ENCODE data around the gene GPR15LG.

Gene GPR15LG

DNA sequence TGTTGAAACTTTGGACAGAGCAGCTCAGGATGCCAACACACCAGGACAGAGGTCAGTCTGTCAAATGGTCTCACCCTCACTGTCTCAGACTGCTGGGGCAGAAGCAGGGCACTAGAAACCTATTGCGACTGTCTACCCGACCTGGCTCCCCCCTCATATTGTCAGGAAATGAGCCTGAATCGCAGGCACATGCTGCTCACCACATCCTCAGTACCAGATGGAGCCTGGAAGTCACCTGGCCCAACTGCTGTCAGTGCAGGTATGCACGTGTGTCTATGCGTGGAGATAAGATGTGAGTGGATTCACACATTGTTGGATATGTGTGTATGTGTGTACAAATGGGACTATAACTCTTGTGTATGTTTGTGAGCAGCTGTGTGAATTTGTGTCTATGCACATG, 17.5 kb downstream of the GPR15LG start:
- H2AFZ ChIP-seq (ENCODE audit: low read depth, low read length, severe bottlenecking): no peak overlapping the region
- no peaks in the 10 kb centered on the region for H3K27me3 ChIP-seq (ENCODE audit: low read length)
- H3K4me2 ChIP-seq (ENCODE audit: low read depth, low read length, poor library complexity, severe bottlenecking): no peak overlapping the region
- H3K4me3 ChIP-seq (ENCODE audit: insufficient read depth, low read length, poor library complexity, severe bottlenecking): no peak overlapping the region
- no peaks in the 10 kb centered on the region for H3K79me2 ChIP-seq (ENCODE audit: insufficient read depth, low read length)
- TF ChIP-seq, protein P1, sequence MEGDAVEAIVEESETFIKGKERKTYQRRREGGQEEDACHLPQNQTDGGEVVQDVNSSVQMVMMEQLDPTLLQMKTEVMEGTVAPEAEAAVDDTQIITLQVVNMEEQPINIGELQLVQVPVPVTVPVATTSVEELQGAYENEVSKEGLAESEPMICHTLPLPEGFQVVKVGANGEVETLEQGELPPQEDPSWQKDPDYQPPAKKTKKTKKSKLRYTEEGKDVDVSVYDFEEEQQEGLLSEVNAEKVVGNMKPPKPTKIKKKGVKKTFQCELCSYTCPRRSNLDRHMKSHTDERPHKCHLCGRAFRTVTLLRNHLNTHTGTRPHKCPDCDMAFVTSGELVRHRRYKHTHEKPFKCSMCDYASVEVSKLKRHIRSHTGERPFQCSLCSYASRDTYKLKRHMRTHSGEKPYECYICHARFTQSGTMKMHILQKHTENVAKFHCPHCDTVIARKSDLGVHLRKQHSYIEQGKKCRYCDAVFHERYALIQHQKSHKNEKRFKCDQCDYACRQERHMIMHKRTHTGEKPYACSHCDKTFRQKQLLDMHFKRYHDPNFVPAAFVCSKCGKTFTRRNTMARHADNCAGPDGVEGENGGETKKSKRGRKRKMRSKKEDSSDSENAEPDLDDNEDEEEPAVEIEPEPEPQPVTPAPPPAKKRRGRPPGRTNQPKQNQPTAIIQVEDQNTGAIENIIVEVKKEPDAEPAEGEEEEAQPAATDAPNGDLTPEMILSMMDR (IDR thresholded peaks at IDR 0.05; ENCODE audit: insufficient read depth, low read length, poor library complexity, severe bottlenecking): no peak
- TF ChIP-seq EZH2phosphoT487 (conservative IDR thresholded peaks at IDR 0.05; ENCODE audit: low read length): no peak
- no peaks in the 10 kb centered on the region for H3K36me3 ChIP-seq (ENCODE audit: low read length)
- no peak overlapping the region for H3K9ac ChIP-seq (ENCODE audit: low read length)
- H3K9me3 ChIP-seq (ENCODE audit: insufficient read depth, low read length): no peaks in the 10 kb centered on the region
- H3K9me2 ChIP-seq (replicated peaks; ENCODE audit: insufficient read depth, low read length): no peaks in the 10 kb centered on the region
- no peaks in the 10 kb centered on the region for H4K20me1 ChIP-seq (ENCODE audit: low read depth, low read length)
- H3F3A ChIP-seq (ENCODE audit: insufficient read depth): no peaks in the 10 kb centered on the region
- H3K27ac ChIP-seq (ENCODE audit: low read depth, low read length): no peak overlapping the region

DNA sequence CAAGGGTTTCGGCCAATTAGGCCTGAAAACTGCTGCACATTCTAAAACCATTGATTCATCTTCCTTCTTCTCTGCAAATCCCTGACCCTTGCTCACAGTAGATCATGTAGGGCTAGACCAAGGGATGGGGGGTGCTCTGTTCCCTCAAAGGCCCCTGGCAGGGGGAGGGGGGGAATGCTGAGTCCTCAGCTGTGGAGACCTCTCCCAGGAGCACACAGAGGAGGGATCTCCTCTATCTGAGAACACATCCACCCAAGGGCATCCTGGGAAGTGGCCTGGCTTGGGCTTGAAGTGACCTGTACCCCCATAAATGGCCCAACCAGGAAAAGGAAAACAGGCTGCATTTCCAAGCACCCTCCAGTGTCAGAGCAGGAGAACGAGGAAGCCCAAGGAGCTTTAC, 19.7 kb downstream of the GPR15LG start:
- no peak overlapping the region for H3K4me3 ChIP-seq (ENCODE audit: insufficient read depth, low read length, poor library complexity, severe bottlenecking)
- no peaks in the 10 kb centered on the region for H3K36me3 ChIP-seq (ENCODE audit: low read length)
- no peaks in the 10 kb centered on the region for H3K9me2 ChIP-seq (replicated peaks; ENCODE audit: insufficient read depth, low read length)
- TF ChIP-seq, protein P1 (IDR thresholded peaks at IDR 0.05; ENCODE audit: insufficient read depth, low read length, poor library complexity, severe bottlenecking): no peak
- TF ChIP-seq EZH2phosphoT487 (conservative IDR thresholded peaks at IDR 0.05; ENCODE audit: low read length): no peak
- H3K9me3 ChIP-seq (ENCODE audit: insufficient read depth, low read length): no peaks in the 10 kb centered on the region
- no peak overlapping the region for H3K27ac ChIP-seq (ENCODE audit: low read depth, low read length)
- no peak overlapping the region for H3K9ac ChIP-seq (ENCODE audit: low read length)
- H3K4me2 ChIP-seq (ENCODE audit: low read depth, low read length, poor library complexity, severe bottlenecking): no peak overlapping the region
- H2AFZ ChIP-seq (ENCODE audit: low read depth, low read length, severe bottlenecking): no peak overlapping the region
- H4K20me1 ChIP-seq (ENCODE audit: low read depth, low read length): no peaks in the 10 kb centered on the region
- H3K27me3 ChIP-seq (ENCODE audit: low read length): no peaks in the 10 kb centered on the region
- no peaks in the 10 kb centered on the region for H3F3A ChIP-seq (ENCODE audit: insufficient read depth)
- no peaks in the 10 kb centered on the region for H3K79me2 ChIP-seq (ENCODE audit: insufficient read depth, low read length)

DNA sequence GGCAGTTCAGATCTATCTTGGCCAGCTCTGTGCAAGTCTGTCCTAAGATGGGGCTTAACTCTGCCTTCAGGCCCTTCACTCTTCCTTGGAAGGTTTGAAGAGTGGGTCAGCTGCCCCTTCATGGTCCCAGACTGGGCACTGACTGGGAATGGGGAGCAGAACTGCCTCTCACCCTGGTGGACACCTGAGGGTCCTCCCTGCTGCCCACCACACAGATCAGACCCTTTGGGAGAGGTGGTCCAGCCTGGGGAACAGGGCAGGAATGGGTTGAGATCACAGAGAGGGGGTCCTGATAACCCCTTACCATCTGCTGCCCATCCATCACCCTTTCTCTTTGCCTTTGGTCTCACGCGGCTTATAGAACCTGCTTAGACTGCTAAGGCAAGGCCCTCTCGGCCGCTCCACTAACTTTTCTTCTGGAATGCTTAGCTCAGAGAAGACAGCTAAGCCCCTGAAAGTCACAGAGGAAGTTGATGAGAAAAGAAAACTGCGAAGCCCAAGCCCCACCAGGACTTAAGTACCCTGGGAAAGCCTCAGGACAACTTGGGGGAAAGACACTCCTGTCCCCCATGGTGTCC, 20.3 kb downstream of the GPR15LG start:
- H3K36me3 ChIP-seq (ENCODE audit: low read length): no peaks in the 10 kb centered on the region
- H3K9me2 ChIP-seq (replicated peaks; ENCODE audit: insufficient read depth, low read length): no peaks in the 10 kb centered on the region
- H3F3A ChIP-seq (ENCODE audit: insufficient read depth): no peaks in the 10 kb centered on the region
- H2AFZ ChIP-seq (ENCODE audit: low read depth, low read length, severe bottlenecking): no peak overlapping the region
- no peak overlapping the region for H3K9ac ChIP-seq (ENCODE audit: low read length)
- no peaks in the 10 kb centered on the region for H3K27me3 ChIP-seq (ENCODE audit: low read length)
- H3K79me2 ChIP-seq (ENCODE audit: insufficient read depth, low read length): no peaks in the 10 kb centered on the region
- no peak overlapping the region for H3K27ac ChIP-seq (ENCODE audit: low read depth, low read length)
- no peak overlapping the region for H3K4me3 ChIP-seq (ENCODE audit: insufficient read depth, low read length, poor library complexity, severe bottlenecking)
- no peaks in the 10 kb centered on the region for H4K20me1 ChIP-seq (ENCODE audit: low read depth, low read length)
- H3K9me3 ChIP-seq (ENCODE audit: insufficient read depth, low read length): no peaks in the 10 kb centered on the region
- TF ChIP-seq, protein P1 (IDR thresholded peaks at IDR 0.05; ENCODE audit: insufficient read depth, low read length, poor library complexity, severe bottlenecking): no peak
- no peak for TF ChIP-seq EZH2phosphoT487 (conservative IDR thresholded peaks at IDR 0.05; ENCODE audit: low read length)
- H3K4me2 ChIP-seq (ENCODE audit: low read depth, low read length, poor library complexity, severe bottlenecking): no peak overlapping the region

Data from SU-DHL-6 (cell line).